HG02763 (cell line): ENCODE measurements around the gene ADD3.
A peak's percentile ranks its signal among the peaks of the same experiment; 100 is the strongest.
"Not testable (repeated sequence)": the region's sequence is repeated elsewhere in the genome, so short reads cannot be mapped to it uniquely, and the experiment has no call there.

Experiments used
- ATAC-seq: cut with Tn5 transposase; IDR thresholded peaks from one replicate; pipeline ENCODE4 v1.9.1; 2021; ENCODE audit warnings: mild to moderate bottlenecking, moderate library complexity; ENCODE audit not compliant: unreplicated experiment

The ADD3 gene

DNA sequence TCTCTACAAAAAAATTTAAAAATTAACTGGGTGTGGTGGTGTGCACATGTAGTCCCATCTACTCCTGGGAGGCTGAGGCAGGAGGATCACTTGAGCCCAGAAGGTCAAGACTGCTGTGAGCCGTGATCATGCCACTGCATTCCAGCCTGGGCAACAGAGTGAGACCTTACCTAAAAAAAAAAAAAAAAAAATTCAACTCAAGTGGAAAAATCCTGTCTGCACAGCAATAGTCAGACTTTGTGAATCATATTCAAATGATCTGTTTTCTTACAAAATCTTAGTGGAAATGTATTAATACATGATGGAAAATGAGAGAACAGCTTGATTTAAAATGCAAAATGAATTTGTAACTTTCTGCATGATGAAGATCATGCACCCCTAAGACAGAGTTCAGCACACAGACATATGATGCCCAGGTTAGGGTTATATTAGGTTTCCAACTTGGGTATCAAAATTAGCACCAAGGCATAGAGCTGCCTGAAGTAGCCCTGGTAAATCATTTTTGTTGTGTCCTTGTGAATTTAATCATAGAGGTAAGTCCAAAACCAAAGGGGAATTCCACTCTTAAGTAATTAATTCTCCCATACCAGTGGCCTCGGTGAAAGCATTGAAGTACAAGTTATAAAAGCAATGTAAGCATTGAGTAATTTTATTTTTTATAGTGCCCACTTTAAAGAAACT, 93.8 kb downstream of the ADD3 start:
- ATAC-seq, result no peak

- no peak for ATAC-seq
Observed at GRCh38 chr10:110103921-110104461, 96.2 kb downstream of the ADD3 start.

- ATAC-seq, result no peak
Observed at GRCh38 chr10:110105873-110106272, 98.1 kb downstream of the ADD3 start.

DNA sequence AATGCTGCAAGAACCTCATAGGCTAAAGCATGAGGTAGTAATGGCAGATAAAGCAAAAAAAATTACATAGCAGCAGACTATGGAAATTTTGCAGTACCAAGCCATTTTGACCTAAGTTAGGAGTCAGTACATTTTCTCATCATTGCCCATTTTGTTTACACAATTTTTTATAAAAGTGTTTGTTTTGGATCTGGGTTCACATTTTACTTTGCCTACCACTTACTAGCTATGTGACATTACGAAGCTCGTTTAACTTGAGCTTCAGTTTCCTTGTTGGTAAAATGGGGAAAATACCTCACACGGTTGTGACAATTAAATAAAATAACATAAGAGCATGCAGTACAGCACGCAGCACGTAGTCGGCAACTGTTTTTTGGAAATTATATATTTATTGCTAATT, 99.6 kb downstream of the ADD3 start:
- ATAC-seq, result no peak

DNA sequence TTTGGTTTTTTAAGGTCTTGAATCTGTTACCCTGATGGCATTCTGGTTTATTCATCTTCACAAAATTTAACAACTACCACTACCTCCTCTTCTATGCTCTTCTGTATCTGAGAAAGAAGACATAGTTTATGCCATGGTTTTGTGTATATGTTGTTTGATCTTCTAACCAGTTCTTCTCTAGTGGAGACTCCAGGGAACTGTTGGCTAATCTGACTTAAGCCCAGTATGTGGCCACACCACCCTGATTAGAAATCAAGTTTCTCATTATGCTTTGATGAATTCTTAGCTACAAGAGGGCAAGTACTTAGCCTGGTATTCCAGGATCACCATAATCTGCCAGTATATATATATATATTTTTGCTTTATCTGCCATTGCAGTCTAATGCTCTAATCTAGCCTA, 100.1 kb downstream of the ADD3 start:
- no peak for ATAC-seq

- no peak for ATAC-seq
Observed at GRCh38 chr10:110109511-110109910, 101.7 kb downstream of the ADD3 start.

- no peak for ATAC-seq
Observed at GRCh38 chr10:110110338-110110737, 102.6 kb downstream of the ADD3 start.

GRCh38 chr10:110113670-110114337, 106.0 kb downstream of the ADD3 start:
- ATAC-seq, result no peak

DNA sequence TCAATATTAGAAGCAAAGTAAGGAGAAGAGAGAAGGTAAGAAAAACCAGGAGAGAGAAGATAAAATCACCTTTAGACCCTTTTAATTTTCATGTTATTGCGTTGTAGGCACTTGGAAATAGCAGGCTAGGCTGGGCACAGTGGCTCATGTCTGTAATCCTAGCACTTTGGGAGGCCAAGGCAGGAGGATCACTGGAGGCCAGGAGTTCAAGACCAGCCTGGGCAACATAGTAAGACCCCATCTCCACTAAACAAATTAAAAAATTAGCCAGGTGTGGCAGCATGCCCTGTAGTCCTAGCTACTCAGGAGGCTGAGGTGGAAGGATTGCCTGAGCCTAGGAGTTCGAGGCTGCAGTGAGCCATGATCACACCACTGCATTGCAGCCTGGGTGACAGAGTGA, 106.9 kb downstream of the ADD3 start:
- ATAC-seq, result not testable (repeated sequence)

DNA sequence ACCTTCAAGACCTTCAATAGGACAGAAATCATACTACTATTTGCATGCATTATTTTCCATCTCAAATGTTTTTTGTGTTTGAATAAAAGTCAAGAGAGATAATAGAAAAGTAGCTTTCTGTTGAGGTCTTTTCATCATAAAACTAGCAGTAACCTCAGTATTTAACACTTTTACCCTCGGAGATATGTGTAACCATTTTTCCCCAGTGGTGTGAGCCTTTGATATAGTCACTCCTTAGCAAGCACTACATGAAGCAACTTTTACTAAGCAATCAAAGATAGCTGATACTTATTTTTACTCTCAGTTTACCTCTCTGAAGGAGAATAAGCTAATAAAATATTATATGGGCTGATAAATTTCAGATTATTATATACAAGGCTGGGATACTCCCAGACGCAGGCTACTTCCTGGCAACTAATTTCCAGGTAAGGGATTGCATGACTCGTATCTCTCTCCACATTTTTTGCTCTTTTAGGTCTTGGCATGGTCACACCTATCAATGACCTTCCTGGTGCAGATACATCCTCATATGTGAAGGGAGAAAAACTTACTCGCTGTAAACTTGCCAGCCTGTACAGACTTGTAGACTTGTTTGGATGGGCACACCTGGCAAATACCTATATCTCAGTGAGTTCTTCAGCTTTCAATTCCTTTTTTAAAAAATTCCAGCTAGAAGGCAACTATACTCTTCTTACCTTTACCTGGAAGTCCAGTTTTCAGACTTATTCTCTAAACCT, 108.2 kb downstream of the ADD3 start:
- ATAC-seq, result no peak

GRCh38 chr10:110118891-110119621, 111.3 kb downstream of the ADD3 start:
- no peak for ATAC-seq

GRCh38 chr10:110123594-110123993, 115.8 kb downstream of the ADD3 start:
- no peak for ATAC-seq

DNA sequence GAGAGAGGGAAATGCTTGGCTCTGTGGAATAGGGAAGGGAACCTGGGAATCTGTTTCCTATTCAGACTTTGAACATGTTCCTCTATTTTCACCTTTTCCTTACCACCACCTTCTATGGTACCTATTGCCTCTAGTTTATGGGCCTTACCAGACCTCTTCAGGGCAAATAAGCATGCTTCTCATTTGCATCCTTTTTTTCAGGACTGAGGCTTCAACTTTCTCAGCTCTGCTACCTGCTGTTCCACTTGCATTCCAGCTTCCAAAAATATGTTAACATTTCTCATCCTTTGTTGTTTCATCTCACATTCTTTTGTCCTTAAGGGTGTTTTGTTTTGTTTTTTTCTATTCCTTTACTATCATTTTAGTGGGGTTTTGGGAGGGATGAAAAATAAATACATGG, 121.7 kb downstream of the ADD3 start:
- ATAC-seq, result no peak

DNA sequence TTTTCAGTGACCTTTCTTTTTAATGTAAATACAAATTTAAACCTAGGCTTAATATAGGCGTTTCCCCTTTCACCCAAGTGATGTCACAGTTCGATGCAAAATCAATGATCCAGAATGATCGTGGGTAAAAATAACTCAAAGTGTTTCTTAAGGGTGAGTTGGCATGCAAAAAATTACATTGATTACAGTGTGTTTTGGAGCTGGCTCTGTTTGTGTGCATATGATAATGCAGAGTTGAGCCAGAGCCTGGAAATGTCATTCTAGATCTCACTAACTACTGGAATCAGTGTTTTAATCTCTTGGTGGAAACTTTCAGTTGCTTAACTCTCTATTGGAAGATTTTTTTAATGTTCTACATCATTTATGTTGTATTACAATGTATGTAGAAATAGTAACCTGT, 127.1 kb downstream of the ADD3 start:
- no peak for ATAC-seq

DNA sequence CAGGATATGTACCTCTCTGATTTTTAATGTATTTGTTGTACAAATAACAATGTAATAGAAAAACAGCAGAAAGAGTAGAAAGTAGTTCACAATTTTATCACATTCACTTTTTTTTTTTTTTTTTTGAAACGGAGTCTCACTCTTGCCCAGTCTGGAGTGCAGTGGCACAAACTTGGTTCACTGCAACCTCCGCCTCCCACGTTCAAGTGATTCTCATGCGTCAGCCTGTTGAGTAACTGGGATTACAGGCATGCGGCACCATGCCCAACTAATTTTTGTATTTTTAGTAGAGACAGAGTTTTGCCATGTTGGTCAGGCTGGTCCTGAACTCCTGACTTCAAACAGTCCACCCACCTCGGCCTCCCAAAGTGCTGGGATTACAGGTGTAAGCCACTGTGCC, 128.1 kb downstream of the ADD3 start:
- not testable (repeated sequence) for ATAC-seq

- ATAC-seq, result peak; percentile 49
Observed at GRCh38 chr10:110137142-110137545, 129.4 kb downstream of the ADD3 start.

DNA sequence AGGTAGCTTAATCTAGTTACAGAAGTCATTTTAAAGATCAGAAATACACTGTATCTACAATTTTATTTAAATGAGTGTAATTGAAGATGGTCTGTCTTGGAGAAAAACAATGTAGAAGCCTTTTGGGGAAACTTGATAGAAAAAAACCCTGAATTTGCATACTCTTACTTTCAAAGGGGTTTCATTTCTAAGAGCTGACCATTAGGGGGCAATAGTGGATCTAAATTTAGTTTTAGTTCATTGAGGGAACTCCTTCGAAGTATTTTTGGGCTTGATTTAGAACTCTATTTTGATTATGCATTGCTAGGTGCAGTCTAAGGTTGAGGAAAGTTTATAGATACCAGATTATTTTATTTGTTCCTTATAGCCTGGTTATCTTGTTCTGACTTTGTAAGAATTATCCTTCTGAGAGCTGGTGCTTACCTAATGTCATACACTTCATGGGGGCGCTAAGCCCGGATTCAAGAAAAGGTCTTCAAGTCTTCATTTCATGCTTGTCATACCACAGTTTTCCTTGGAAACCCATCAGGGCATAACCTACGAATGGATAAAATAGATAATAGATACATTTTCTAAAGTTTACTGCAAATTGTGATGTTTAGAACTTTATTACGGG, 130.5 kb downstream of the ADD3 start:
- ATAC-seq, result no peak

DNA sequence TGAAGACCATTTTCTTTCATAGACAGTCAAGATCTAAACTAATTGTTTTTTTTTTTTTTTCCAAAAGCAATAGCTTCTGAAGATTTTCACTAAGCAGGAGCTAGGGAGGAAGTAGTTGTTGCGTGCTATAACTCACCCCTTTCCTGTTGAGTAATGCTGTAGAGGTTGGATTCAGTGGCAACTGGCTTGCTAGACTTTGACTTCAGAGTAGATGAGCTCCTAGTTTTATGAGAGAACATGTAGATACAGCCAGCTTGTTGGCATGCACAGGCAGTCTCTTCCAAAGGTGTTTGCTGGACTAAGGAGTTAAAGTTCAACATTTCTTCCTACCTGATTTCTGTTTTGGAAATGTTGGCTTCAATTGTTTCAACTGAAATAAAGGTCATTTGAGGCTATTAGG, 133.4 kb downstream of the ADD3 start:
- ATAC-seq, result no peak

GRCh38 chr10:110141871-110142635, 134.3 kb downstream of the ADD3 start:
- no peak for ATAC-seq

GRCh38 chr10:110142965-110143364, 135.2 kb downstream of the ADD3 start:
- ATAC-seq, result no peak
